Ovary (tissue), 3 donors: ENCODE data around the gene CNGA3.

Experiments used
- CTCF ChIP-seq, 3 donors: fragments of 450-650 bp in 2 of 3; fragments of 200-600 bp in 1 of 3; IDR thresholded peaks; one replicate each; pipeline versions ENCODE4 v1.5.1 to v1.8.0; 2016 to 2022; ENCODE audit warnings: antibody characterized with exemption in 3 of 3, mild to moderate bottlenecking in 1 of 3
- POLR2A ChIP-seq: fragments of 450-650 bp; IDR thresholded peaks from one replicate; pipeline ENCODE4 v1.6.1; 2017; ENCODE audit warnings: antibody characterized with exemption, mild to moderate bottlenecking, moderate library complexity
- donor health status: DM: no; HTN: no; CAD: no.

GRCh38 chr2:98388081-98388480, 41.8 kb downstream of the CNGA3 start:
- no peak for TF ChIP-seq POLR2A
- TF ChIP-seq CTCF (IDR thresholded peaks at IDR 0.05): no peak
